WERI-Rb-1 (cell line): ENCODE data around the gene GAB1.

Source experiments
- DNase-seq: peaks from one replicate; pipeline ENCODE4 v3.0.0-alpha.2; 2020
- H3K27ac ChIP-seq: fragments of 250-450 bp; sonication (Bioruptor Pico); 2 replicates; pipeline ENCODE4 v1.5.1; 2020; ENCODE audit warnings: mild to moderate bottlenecking, moderate library complexity
- H3K27me3 ChIP-seq: fragments of 250-450 bp; sonication (Bioruptor Pico); 2 replicates; pipeline ENCODE4 v1.5.1; 2021; ENCODE audit warnings: mild to moderate bottlenecking, low read depth, moderate library complexity; ENCODE audit not compliant: insufficient read depth, severe bottlenecking
- H3K36me3 ChIP-seq: fragments of 250-450 bp; sonication (Bioruptor Pico); 2 replicates; pipeline ENCODE4 v1.5.1; 2020; ENCODE audit warnings: mild to moderate bottlenecking, moderate library complexity
- H3K4me3 ChIP-seq: 2 replicates; pipeline ENCODE4 v1.5.1; 2011; ENCODE audit warnings: low read depth, mild to moderate bottlenecking, control low read depth, low read length
- H3K9me3 ChIP-seq: fragments of 250-450 bp; sonication (Bioruptor Pico); 2 replicates; pipeline ENCODE4 v1.5.1; 2021; ENCODE audit warnings: mild to moderate bottlenecking, moderate library complexity; ENCODE audit not compliant: severe bottlenecking
- TF ChIP-seq, protein P1 (sequence below): IDR thresholded peaks from 2 replicates; pipeline ENCODE4 v1.5.1; 2011; ENCODE audit warnings: low read depth, mild to moderate bottlenecking, control low read depth, inconsistent platforms, low read length

GAB1 gene

DNA sequence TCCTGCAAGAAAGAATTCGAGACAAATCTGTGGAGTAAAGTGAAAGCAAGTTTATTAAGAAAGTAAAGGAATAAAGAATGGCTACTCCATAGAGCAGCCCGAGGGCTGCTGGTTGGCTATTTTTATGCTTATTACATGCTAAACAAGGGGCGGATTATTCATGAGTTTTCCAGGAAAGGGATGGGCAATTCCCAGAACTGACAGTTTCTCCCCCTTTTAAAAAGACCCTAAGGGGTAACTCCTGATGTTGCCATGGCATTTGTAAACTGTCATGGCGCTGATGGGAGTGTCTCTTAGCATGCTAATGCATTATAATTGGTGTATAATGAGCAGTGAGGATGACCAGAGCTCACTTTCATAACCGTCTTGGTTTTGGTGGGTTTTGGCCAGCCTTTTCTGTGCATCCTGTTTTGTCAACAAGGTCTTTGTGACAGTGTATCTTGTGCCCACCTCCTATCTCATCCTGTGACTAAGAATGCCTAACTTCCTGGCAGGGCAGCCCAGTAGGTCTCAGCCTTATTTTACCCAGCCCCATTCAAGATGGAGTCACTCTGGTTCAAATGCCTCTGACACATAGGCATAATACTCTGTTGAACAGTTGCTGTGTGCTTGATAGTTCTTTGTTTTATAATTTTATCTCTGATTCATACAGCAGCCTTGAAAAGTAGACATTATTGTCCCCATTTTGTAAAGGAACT lies 25.8 kb downstream of the GAB1 start:
- H3K4me3 ChIP-seq = no peak overlapping the region
- no peaks in the 10 kb centered on the region for H3K36me3 ChIP-seq
- no peak for DNase-seq
- H3K27ac ChIP-seq = no peak overlapping the region
- no peaks in the 10 kb centered on the region for H3K9me3 ChIP-seq
- no peaks in the 10 kb centered on the region for H3K27me3 ChIP-seq
- TF ChIP-seq, protein P1, sequence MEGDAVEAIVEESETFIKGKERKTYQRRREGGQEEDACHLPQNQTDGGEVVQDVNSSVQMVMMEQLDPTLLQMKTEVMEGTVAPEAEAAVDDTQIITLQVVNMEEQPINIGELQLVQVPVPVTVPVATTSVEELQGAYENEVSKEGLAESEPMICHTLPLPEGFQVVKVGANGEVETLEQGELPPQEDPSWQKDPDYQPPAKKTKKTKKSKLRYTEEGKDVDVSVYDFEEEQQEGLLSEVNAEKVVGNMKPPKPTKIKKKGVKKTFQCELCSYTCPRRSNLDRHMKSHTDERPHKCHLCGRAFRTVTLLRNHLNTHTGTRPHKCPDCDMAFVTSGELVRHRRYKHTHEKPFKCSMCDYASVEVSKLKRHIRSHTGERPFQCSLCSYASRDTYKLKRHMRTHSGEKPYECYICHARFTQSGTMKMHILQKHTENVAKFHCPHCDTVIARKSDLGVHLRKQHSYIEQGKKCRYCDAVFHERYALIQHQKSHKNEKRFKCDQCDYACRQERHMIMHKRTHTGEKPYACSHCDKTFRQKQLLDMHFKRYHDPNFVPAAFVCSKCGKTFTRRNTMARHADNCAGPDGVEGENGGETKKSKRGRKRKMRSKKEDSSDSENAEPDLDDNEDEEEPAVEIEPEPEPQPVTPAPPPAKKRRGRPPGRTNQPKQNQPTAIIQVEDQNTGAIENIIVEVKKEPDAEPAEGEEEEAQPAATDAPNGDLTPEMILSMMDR = no peak

DNA sequence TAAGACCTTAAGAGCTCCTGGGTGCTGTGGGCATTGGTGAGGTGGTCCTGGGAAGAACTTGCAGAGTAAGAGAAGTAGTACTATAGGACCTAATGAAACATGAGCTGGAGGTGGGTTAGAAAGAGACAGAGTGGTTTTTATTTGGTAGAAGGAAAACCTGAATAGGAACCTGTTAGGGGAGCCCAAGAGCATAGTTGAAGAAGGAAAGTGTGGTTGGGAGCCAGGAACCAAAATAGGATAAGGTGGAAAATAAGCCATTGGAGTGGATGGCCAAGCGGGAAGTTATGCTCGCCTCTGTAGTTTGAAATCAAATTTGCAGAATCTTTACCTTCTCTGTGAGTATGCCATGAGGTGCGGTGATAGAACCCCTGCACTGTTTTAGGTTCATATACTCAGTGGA lies 26.7 kb downstream of the GAB1 start:
- Histone ChIP-seq H3K4me3 (no peak overlapping the region), H3K36me3 (no peaks in the 10 kb centered on the region), H3K27me3 (no peaks in the 10 kb centered on the region), H3K27ac (no peak overlapping the region), H3K9me3 (no peaks in the 10 kb centered on the region)
- DNase-seq = no peak
- TF ChIP-seq, protein P1 = no peak

DNA sequence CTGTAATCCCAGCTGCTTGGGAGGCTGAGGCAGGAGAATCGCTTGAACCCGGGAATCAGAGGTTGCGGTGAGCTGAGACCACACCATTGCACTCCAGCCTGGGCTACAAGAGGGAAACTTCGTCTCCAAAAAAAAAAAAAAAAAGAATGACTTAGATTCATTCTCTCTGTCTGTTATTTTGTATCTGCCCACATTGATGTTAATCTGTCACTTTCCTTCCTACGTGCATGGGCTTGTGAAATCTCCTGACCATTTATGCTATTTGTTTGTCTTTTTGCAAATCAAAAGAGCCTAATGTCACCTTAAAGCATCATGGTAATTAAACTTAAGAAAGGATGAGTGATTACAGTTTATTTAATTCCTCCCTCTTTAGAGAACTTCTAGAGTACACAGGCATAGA lies 27.4 kb downstream of the GAB1 start:
- no peak for DNase-seq
- no peaks in the 10 kb centered on the region for H3K9me3 ChIP-seq
- H3K27me3 ChIP-seq = no peaks in the 10 kb centered on the region
- TF ChIP-seq, protein P1 = no peak
- H3K36me3 ChIP-seq = no peaks in the 10 kb centered on the region
- no peak overlapping the region for H3K4me3 ChIP-seq
- no peak overlapping the region for H3K27ac ChIP-seq

DNA sequence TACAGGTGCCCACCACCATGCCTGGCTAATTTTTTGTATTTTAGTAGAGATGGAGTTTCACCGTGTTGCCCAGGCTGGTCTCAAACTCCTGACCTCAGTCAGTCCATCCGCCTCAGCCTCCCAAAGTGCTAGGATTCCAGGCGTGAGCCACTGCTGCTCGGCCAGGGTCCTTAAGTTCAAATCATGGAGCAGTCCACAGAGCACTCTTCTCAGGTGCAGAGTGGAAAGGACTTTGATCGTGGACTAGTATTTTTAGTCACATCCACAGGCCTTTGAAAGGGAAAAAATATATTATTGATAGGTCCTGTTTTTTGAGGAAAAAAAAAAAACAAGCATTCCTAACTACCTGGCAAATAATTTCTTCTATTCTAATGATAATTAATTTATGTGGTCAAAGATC lies 31.2 kb downstream of the GAB1 start:
- Histone ChIP-seq H3K4me3 (no peak overlapping the region), H3K36me3 (no peaks in the 10 kb centered on the region), H3K9me3 (no peaks in the 10 kb centered on the region), H3K27ac (no peak overlapping the region), H3K27me3 (no peaks in the 10 kb centered on the region)
- no peak for DNase-seq
- TF ChIP-seq, protein P1 = no peak

DNA sequence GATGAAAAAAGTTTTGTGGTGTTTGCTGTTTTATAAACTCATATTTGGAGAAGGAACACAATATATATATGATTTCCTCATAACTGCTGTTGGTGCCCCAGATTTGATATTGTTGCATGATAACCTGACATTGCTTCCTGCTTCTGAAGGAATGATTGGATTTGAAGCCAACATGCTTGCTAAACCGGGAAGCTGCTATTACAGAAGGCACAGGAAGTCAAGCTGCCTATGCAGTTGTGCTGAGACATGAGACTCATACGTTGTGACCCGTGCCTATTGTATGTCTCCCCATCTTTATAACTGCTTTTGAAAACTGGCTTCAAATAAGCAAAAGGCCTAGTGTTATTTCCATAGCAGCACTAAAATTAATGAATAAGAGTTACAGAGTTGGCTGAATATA lies 32.9 kb downstream of the GAB1 start:
- Histone ChIP-seq H3K4me3 (no peak overlapping the region), H3K27ac (no peak overlapping the region), H3K27me3 (no peaks in the 10 kb centered on the region), H3K36me3 (no peaks in the 10 kb centered on the region), H3K9me3 (no peaks in the 10 kb centered on the region)
- TF ChIP-seq, protein P1 = no peak
- DNase-seq = no peak
